Measurements from ENCODE around the gene TCF4.

Gene TCF4

DNA sequence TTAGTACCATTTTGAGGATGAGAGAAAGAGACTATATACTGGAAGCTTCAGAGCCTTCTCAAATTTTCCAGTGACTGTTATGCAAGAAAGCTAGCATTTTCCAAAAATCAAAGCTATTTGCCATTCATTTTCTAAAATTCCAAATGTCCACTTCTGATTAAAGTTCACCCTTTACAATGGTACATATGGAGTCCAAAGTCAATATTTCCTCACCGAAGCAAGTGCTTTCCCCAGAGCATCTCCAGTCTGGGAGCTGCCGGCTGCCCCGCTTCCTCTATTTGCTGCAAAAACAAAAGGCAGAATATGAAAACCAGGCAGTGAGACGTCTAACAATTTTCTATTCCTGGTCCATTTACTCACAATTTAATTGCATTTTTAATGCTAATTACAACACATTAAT is 326.7 kb downstream of the TCF4 start:
- DNase-seq (ENCODE audit: low read depth in 2 of 2) = no peak

DNA sequence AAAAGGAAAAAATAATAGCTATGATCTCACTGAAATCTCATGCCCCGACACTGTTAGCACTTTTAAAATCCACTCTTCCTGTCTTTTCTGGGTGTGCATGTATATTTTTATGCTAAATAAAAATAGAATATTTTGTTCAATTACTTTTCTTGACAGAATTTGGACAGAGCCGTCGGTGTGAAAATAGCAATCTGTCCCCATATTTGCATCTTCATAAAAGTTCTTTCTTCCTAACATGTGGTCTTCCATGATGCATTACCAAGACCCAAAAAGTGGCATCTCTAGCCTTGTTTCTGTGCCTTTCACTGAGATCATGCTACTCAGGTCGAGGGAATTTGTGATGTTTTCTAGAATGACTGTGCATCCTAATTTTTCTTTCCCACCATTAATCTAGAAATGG is 329.9 kb downstream of the TCF4 start:
- DNase-seq (ENCODE audit: low read depth in 2 of 2) = no peak

DNA sequence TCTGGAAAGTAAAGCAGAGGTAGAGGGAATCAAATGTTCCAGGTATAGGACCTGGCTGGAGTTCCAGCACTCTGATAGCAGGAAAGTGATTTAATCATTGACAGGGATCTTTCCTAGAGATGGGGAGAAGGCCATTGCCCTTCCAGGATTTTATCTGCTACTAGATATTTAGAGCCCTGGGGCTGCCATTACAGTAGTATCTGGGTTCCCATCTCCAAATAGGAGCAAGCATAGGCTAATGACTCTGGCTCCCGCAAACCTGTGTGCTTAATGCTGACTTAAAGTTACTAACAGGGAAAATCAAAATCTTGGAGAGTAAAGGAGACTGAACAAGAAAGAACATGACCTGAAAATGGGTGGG is 331.1 kb downstream of the TCF4 start:
- no peak for DNase-seq (ENCODE audit: low read depth in 2 of 2)

DNA sequence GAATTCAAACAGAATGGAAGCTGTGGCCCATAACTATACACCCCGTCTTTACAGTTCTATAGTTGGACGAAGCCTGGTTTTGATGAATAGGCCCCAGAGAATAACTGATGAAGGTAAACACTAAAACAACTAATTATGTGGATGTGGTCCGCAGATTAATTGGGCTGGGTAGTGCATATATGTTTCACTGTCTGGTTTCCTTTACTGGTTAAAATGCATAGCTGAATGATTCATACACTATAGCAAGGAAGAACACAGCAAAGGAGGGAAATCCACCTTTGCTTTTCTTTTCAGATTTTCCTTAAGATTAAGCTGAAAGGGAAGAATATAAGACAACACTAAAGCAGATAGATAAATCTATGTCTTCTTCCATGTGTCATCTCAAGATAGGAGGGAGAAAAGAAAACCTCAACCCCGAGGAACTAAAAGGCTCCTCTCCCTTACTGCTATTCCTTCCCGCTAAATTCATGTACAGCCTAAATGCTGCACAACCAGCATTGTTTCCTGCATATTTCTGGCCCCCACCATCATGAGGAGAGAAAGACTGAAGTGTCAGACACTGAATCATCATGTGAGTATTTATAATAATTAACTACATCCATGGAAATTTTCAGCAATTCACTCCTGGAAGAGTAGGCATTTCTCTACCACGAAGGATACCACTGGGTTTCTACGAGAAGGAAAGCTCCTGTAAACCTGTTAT is 331.6 kb downstream of the TCF4 start:
- no peak for DNase-seq (ENCODE audit: low read depth in 2 of 2)

DNA sequence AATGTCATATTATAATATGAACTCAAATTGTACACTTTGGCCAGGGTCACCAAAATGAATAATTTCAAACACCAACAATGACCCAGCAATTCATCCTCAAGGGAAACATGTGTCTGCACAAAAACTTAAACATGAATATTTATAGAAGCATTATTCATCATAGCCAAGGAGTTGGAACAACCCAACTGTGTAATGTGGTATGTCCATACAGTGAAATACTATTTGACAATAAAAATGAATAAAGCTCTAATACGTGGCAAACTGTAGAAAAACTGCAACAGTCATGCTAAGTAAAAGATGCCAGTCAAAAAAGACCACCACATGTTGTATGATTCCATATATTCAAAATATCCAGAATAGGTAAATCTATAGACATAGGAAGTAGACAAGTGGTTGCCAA is 334.2 kb downstream of the TCF4 start:
- DNase-seq (ENCODE audit: low read depth in 2 of 2) = no peak

DNA sequence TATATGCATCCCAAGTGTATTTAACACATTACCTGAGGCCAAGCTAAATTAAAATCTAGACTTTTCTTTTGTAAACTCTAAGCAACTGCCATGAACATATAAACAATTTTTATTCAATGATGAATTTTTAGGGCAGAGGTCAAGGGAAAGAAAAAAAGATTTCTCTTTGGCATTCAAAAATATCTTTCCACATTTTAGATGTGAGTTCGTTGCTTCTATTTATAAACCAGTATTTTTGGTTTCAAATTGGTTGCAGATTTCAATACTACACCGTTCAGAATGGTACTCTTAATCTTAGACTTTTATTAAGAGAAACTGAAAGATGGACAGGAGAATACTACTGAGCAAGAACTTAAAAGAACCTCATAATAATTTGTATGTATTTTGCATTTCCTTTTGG is 335.1 kb downstream of the TCF4 start:
- no peak for DNase-seq (ENCODE audit: low read depth in 2 of 2)

DNA sequence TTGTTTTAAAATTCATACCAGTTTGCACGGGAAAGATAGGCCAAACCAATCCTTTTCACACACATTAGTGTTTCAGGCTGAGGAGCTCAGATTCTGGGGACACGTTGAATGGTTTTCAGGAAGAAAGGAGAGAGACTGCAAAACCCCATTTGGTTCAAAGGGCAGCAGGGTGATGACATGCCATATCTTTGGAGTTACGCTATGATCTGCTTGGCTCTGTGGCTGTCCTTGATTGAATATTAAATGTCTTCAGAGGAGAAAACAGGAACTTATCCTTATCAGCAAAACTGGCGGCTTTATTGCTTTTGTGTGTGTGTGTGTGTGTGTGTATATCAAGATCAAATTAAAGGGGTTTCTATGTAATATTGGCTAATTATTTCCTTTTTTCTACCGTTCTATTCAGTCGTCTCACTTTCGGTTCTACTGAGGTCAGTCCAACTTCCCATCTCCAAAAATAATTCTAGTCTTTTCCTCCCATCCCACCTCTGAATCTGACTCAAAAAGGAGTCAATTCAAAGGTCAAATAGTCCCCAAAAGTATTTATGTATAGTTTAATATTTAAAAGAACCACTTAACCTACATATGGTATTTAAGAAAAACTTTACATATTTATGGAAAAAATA is 335.8 kb downstream of the TCF4 start:
- no peak for DNase-seq (ENCODE audit: low read depth in 2 of 2)

DNA sequence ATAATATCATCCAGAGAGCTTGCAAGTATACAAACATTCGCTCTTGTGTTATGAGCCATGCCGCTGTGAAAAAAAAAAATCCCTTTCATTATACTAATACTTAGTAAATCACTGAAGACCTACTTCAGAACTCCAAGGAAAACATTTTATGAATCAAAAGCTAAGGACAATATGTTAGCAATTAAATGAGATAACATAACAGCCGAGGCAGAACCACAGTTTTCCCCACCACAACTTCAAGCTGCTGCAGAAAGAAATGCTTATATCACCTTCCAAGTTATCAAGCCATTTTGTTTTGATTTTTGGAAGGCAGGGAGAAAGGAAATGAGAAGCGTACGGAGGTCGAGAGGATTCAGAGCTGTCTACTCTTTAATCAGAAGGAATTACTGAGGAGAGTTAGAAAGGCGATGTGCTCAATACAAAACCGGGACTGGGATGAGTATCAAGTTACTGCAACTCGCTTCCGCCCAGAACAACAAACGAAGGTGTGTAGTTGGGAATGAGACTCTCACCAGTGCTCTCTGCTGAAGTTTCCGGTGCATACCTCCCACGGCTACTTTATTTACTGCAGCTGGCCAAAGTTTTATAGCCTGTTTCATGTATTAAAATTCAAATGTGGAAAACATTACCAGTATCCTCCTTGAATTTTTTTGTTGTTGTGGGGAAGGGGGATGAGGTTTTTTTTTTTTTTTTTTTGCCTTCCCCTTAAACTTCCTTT is 336.6 kb downstream of the TCF4 start:
- no peak for DNase-seq (ENCODE audit: low read depth in 2 of 2)

DNA sequence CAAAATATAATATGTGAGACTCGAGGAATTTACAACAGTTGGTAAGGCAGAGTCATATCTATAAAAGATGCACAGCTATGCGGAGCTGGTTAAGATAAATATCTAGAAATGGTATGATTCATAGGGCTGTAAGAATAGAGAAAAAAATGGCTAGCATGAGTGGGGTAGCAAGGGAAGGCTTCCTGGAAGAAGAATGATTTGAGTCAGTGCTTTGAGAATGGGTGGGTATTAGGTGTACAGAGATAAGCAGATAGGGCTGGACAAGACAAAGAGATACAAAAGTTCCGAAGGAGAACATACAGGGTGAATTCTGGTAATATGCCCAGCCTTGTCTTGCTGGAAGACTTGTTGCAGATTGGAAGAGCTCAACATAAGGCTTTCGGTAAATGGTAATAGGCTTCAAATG is 337.2 kb downstream of the TCF4 start:
- DNase-seq (ENCODE audit: low read depth in 2 of 2) = no peak

DNA sequence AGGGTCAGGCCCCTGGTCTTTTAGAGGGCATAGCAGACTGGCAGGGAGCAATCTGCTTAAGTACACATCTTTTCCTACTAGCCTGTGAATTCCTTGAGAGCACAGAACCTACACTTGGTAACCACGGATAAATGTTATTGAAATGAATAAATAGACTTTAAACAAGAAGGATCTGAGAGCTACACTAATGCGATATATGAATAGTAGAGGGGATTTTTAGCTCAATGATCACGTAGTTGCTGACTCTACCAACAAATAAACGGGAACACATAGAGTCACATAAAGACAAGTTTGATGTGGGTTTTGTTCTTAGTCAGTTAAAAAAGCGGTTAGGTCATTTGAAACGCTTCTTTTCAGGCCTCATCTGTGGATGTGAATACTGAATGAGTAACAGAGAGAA is 338.4 kb downstream of the TCF4 start:
- DNase-seq (ENCODE audit: low read depth in 2 of 2) = no peak

DNA sequence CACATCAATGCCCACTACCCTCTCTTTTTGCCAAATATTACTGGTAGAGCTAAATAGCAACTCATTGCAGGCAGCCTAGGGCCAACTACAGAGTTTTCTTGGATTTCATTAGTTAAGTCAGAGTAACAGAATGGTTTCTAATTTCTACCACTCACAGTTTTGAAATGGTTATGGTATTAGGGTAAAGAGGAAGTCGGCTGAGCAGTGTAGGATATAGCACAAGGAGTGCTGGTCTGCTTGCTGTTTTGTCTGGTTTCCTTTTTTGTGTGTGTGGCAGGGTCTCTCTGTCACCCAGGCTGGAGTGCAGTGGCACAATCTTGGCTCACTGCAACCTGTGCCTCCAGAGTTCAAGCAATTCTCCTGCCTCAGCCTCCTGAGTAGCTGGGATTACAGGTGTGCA is 339.5 kb downstream of the TCF4 start:
- DNase-seq (ENCODE audit: low read depth in 2 of 2) = no peak

DNA sequence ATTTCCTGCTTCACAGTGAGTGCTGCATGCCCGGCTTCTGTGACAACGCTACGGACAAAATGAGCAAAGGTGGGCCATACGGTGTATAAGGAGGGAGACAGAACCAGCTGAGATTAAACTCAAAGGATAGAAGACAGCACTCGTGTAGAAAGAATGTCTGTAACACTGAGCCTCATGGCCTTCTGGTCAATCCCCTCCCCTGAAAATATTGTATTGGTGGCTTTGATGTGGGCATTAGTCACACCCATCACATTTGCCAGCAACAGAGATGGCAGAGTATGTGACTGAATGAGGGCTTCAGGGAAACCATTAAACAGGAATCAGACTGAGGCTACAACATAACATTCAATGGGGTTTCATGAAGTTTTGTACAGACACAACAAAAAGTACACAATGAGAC is 341.0 kb downstream of the TCF4 start:
- DNase-seq (ENCODE audit: low read depth in 2 of 2) = no peak

DNA sequence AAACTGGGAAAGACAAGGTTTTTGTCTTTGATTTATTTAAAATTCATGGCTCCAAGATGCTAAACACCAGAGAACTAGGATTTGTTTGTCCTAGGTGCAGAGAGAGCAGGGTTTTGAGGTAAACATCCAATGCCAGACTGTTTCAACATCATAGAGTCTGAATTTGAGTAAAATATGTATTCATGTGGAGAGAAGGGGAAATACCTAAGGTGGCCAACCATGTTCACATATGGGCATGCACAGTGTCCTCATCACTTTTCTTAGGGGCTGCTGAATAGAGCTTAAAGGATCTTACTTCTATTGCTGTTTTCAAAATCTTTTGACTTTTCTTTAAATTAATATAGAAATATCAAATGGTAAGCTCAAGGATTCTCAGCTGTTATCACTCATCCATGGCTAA is 341.7 kb downstream of the TCF4 start:
- no peak for DNase-seq (ENCODE audit: low read depth in 2 of 2)

DNA sequence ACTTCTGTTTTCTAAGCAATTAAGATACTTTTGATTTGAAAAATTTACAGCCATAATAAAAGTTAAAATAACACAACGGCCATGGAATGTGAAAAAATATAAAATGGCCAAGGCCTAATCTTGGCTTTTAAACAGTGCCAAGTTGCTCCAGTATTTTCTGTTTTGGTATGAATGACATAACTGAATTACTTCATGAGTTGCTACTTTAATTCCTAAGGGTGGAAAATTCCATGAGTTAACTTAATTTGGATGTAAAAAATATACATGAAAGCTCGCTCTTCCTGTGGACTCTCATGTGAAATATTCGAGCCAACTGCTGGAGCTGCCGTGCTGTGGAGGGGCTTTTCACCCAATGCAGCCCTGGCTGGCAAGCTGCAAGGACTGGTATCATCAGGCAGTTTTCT is 342.8 kb downstream of the TCF4 start:
- DNase-seq (ENCODE audit: low read depth in 2 of 2) = no peak

DNA sequence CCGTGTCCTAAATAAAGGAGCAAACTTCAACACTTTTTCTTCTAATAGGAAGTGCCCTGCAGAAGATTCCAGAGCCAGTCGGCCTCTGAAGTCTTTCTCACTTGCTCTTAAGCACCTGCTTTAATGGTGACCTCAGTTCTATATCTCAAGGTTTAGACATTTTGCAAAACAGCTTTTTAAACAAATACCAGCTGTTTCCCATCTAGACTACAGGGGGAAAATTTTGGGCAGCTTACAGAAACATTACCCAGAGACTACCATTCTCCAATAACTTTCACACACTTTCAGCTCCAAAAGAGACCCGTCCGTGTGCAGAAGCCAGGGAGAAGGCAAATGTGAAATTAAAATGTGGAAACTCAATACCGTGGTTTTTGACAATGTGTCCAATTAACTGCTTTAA is 343.4 kb downstream of the TCF4 start:
- no peak for DNase-seq (ENCODE audit: low read depth in 2 of 2)

DNA sequence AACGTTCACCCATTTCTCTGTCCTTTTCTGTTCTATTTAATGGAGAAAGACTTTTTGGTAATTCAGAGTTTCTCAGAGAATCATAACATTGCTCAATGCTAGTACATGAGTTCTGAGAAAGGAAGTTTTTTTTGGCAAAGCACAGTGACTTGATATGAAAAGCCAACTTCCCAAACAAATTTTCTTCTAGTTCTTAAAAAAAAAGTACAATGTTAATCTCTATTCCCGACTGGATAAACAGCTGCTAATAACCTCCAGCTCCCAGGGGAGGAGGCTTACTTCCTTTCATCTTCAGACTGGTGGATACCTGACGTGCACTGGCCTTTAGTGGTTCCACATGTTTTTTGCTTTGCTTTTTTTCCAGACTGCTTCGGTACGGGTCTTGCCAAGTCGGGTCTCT is 344.1 kb downstream of the TCF4 start:
- no peak for DNase-seq (ENCODE audit: low read depth in 2 of 2)

DNA sequence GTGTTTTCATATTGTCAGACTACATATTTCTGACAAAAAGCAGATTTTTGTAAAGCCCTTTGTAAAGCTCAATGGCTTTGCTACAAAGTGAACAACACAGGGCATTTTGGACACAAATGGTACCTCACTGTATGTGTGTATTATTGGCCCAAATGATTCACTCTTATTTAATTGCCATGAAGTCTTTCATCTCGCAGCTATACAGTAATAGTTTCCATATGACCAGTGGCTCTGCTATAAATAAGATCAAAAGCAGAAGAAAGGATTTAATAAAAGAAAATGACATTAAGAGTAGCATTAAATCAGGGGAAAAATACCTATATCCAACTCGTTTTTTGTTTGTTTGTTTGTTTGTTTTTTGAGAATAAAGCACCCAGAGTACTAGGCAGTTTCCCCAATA is 344.7 kb downstream of the TCF4 start:
- DNase-seq (ENCODE audit: low read depth in 2 of 2) = no peak

DNA sequence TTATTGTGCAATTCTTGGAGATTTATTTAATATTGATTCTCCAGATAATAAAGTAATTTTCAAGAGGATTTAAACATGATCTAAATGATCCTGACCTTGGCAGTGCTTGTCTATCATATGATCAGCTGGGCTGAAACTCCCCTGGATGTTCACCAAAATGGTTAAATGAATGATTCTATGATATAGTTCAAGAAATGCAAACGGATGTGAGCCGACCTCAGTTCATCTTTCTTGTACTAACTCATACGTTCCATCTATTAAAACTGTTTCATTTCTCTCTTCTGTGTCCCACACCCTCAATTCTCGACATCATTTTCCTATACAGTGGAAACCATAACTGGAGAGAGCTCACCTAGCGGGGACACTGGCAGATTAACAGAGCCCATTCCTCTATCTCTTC is 347.0 kb downstream of the TCF4 start:
- no peak for DNase-seq (ENCODE audit: low read depth in 2 of 2)

DNA sequence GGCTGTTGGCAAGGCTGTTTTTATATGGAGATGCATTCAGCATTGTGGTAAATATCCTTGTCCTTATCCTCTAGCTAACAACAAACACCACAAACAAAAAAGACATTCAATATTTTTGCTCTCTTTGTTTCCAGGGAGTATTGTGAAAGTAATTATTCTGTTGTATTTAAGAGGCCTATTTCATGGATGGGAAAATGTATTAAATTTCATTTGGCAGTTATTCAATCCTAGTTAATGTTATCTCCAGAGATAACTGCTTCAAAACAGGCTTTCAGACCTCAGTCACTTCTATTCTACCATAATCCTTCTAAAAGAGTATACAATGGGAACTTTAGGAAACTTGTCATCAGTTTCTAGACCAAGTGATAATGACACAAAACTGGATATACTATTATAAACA is 348.3 kb downstream of the TCF4 start:
- DNase-seq (ENCODE audit: low read depth in 2 of 2) = no peak

DNA sequence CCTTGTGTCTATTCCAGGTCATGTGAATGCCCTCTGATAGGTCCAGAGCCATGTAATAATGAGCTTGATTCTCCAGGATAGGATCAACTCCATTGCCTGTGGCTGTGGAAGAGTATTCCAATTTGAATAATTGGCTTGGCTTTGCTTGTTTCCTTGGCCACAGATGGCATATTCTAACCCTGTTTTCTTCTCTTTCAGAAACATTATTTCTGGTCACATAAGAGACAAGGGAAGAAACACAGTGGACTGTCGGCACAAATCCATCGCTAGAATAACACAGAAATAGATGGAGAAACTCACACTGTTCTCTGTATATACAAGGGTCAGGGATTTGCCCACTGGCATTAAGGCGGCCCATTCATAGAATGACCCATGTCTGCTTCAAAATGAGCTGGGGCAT is 350.3 kb downstream of the TCF4 start:
- DNase-seq (ENCODE audit: low read depth in 2 of 2) = no peak

DNA sequence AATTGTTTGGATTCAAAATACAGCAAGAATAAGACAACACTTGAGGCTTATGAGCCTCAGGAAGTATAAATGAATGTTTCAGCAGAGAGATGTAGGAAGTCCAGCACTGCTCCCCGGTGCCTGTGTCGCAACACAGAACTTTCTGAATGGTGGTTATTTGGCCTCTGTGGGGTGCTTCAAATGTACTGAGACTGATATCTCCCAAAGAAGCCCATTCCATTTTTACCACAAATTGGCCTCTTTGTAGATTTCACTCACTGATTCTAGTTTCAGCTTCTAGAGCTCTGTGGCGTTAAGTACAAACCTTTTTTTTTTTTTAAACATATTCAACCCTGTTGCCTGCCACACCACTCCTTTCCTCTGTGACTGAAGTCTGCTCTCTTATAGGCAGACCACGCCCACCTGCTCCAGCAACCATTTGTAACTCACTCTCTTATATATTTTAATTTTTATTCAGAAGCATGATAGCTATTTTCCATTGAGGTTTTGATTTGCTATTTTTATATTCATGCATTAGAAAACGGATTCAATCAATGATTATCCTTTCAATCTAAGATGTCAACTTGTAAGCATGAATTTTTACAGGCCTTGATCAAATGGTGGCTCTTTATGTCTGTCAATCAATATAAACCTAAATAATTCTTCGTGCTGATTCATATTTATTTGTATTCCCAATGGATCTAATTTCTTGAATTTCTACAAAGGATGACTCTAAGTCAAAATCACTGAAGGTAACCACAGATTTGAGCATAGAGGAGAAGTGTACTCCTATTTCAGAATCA is 351.7 kb downstream of the TCF4 start:
- DNase-seq (ENCODE audit: low read depth in 2 of 2) = no peak

DNA sequence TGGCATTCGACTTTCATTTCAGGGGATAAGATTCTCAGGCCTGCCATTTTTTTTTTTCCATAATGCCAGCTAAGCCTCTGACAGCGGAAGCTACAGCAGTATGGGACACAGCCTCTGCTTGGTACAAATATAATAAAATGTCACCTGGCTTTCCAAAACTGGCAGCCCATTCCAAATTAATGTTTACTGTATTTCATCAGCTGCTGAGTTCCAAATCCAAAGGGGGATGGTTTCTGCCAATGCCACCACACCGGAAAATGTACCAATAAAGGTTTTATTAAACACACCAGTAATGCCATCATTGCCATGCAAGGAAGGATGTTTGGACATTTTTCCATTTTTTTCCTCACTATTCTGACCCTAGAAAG is 352.9 kb downstream of the TCF4 start:
- DNase-seq (ENCODE audit: low read depth in 2 of 2) = no peak

Data from stimulated activated CD4-positive, alpha-beta T cell treated with anti-CD3 and anti-CD28 coated beads, Interleukin-12 subunit alpha, Interleukin-12 subunit beta, amount 100 ng/mL, for 24 hours (primary cell).